Measurements from ENCODE around the gene FGA. TPM values are rescaled to one million over a fixed set of nuclear protein-coding genes. Genes with fewer than 3 reads are reported as not detected.

Gene FGA
- total RNA-seq, 1 donor from 2014 or later = not detected

GRCh38 chr4:154574311-154574710 lies 16.2 kb downstream of the FGA start:
- Histone ChIP-seq H3K36me3 (no peaks in the 10 kb centered on the region), H4K20me1 (ENCODE audit: low read depth) (no peaks in the 10 kb centered on the region), H3K27ac (no peak overlapping the region), H3K4me2 (no peak overlapping the region), H3K9me3 (ENCODE audit: low read depth) (no peaks in the 10 kb centered on the region), H3K27me3 (no peaks in the 10 kb centered on the region), H3F3A (ENCODE audit: low read depth) (no peaks in the 10 kb centered on the region), H2AFZ (replicated peaks) (no peak overlapping the region), H3K4me3 (no peak overlapping the region), H3K9ac (no peak overlapping the region), H3K79me2 (ENCODE audit: low read depth) (no peaks in the 10 kb centered on the region), H3K4me1 (no peaks in the 10 kb centered on the region)
- TF ChIP-seq CTCF (IDR thresholded peaks at IDR 0.05) (no peak), EZH2phosphoT487 (IDR thresholded peaks at IDR 0.05) (no peak), EZH2 (IDR thresholded peaks at IDR 0.05) (no peak)
- Mint-ChIP-seq H3K36me3 (no peaks in the 10 kb centered on the region), H3K9me3 (no peaks in the 10 kb centered on the region), H3K4me1 (no peaks in the 10 kb centered on the region), H3K27ac (no peak overlapping the region), H3K4me3 (no peak overlapping the region), H3K27me3 (ENCODE audit: insufficient read depth, low read depth) (no peaks in the 10 kb centered on the region)
- no peak for DNase-seq (ENCODE audit: low spot score)

GRCh38 chr4:154573190-154573870 lies 17.2 kb downstream of the FGA start:
- H3K4me3 Mint-ChIP-seq = no peak overlapping the region
- no peaks in the 10 kb centered on the region for H4K20me1 ChIP-seq (ENCODE audit: low read depth)
- no peaks in the 10 kb centered on the region for H3K27me3 ChIP-seq
- no peak overlapping the region for H3K4me2 ChIP-seq
- no peaks in the 10 kb centered on the region for H3K9me3 Mint-ChIP-seq
- H3K36me3 Mint-ChIP-seq = no peaks in the 10 kb centered on the region
- peak overlapping the region; percentile 31 for H2AFZ ChIP-seq (replicated peaks)
- H3K4me1 ChIP-seq = no peaks in the 10 kb centered on the region
- TF ChIP-seq CTCF (IDR thresholded peaks at IDR 0.05) = no peak
- TF ChIP-seq EZH2 (IDR thresholded peaks at IDR 0.05) = no peak
- TF ChIP-seq EZH2phosphoT487 (IDR thresholded peaks at IDR 0.05) = no peak
- H3K79me2 ChIP-seq (ENCODE audit: low read depth) = no peaks in the 10 kb centered on the region
- no peaks in the 10 kb centered on the region for H3K36me3 ChIP-seq
- no peaks in the 10 kb centered on the region for H3F3A ChIP-seq (ENCODE audit: low read depth)
- no peaks in the 10 kb centered on the region for H3K27me3 Mint-ChIP-seq (ENCODE audit: insufficient read depth, low read depth)
- no peaks in the 10 kb centered on the region for H3K9me3 ChIP-seq (ENCODE audit: low read depth)
- no peak overlapping the region for H3K27ac ChIP-seq
- no peak for DNase-seq (ENCODE audit: low spot score)
- no peak overlapping the region for H3K27ac Mint-ChIP-seq
- H3K9ac ChIP-seq = no peak overlapping the region
- no peak overlapping the region for H3K4me3 ChIP-seq
- no peaks in the 10 kb centered on the region for H3K4me1 Mint-ChIP-seq

- no peak overlapping the region for H3K9ac ChIP-seq
- H3K36me3 ChIP-seq = no peaks in the 10 kb centered on the region
- DNase-seq (ENCODE audit: low spot score) = no peak
- no peak overlapping the region for H3K4me3 Mint-ChIP-seq
- no peaks in the 10 kb centered on the region for H4K20me1 ChIP-seq (ENCODE audit: low read depth)
- no peaks in the 10 kb centered on the region for H3K36me3 Mint-ChIP-seq
- no peaks in the 10 kb centered on the region for H3K27me3 ChIP-seq
- H3K4me1 ChIP-seq = no peaks in the 10 kb centered on the region
- H3K4me1 Mint-ChIP-seq = no peaks in the 10 kb centered on the region
- H3F3A ChIP-seq (ENCODE audit: low read depth) = no peaks in the 10 kb centered on the region
- no peaks in the 10 kb centered on the region for H3K27me3 Mint-ChIP-seq (ENCODE audit: insufficient read depth, low read depth)
- no peak overlapping the region for H3K4me2 ChIP-seq
- H3K9me3 Mint-ChIP-seq = no peaks in the 10 kb centered on the region
- no peak overlapping the region for H3K4me3 ChIP-seq
- H2AFZ ChIP-seq (replicated peaks) = no peak overlapping the region
- H3K9me3 ChIP-seq (ENCODE audit: low read depth) = no peaks in the 10 kb centered on the region
- H3K79me2 ChIP-seq (ENCODE audit: low read depth) = no peaks in the 10 kb centered on the region
- H3K27ac Mint-ChIP-seq = no peak overlapping the region
- no peak for TF ChIP-seq EZH2phosphoT487 (IDR thresholded peaks at IDR 0.05)
- no peak for TF ChIP-seq CTCF (IDR thresholded peaks at IDR 0.05)
- TF ChIP-seq EZH2 (IDR thresholded peaks at IDR 0.05) = no peak
- H3K27ac ChIP-seq = no peak overlapping the region
Observed at GRCh38 chr4:154569584-154569983, 21.0 kb downstream of the FGA start.
